H9 (cell line): ENCODE results near the gene GARNL3. TPM values are rescaled to one million over a fixed set of nuclear protein-coding genes. Genes with fewer than 3 reads are reported as not detected.

ENCODE experiments used
- DNase-seq: peaks from one replicate; pipeline ENCODE4 v3.0.0-alpha.2; 2017
- H2AFZ ChIP-seq: one replicate; pipeline ENCODE4 v1.6.1; 2013; ENCODE audit warnings: mild to moderate bottlenecking, low read length, control low read depth, moderate library complexity
- H2AK5ac ChIP-seq: 2 replicates; pipeline ENCODE4 v1.6.1; 2013; ENCODE audit warnings: low read length, control low read depth, mixed read lengths; ENCODE audit not compliant: insufficient read length
- H2BK120ac ChIP-seq: one replicate; pipeline ENCODE4 v1.6.1; 2013; ENCODE audit warnings: low read depth, mild to moderate bottlenecking, low read length, control low read depth, inconsistent platforms; ENCODE audit not compliant: poor library complexity, severe bottlenecking
- H2BK12ac ChIP-seq: 2 replicates; pipeline ENCODE4 v1.6.1; 2013; ENCODE audit warnings: low read length, control low read depth, mixed read lengths, low read depth; ENCODE audit not compliant: insufficient read length
- H2BK15ac ChIP-seq: 2 replicates; pipeline ENCODE4 v1.6.1; 2013; ENCODE audit warnings: low read depth, low read length, control low read depth
- H2BK20ac ChIP-seq: one replicate; pipeline ENCODE4 v1.6.1; 2013; ENCODE audit warnings: low read depth, mild to moderate bottlenecking, low read length, control low read depth, inconsistent platforms; ENCODE audit not compliant: poor library complexity, severe bottlenecking
- H2BK5ac ChIP-seq: 2 replicates; pipeline ENCODE4 v1.6.1; 2013; ENCODE audit warnings: low read length, control low read depth, mixed read lengths; ENCODE audit not compliant: insufficient read length
- H3K14ac ChIP-seq: 2 replicates; pipeline ENCODE4 v1.6.1; 2013; ENCODE audit warnings: low read length, control low read depth; ENCODE audit not compliant: insufficient read depth
- H3K18ac ChIP-seq: 2 replicates; pipeline ENCODE4 v1.6.1; 2013; ENCODE audit warnings: low read depth, mild to moderate bottlenecking, mixed read lengths, low read length, control low read depth; ENCODE audit not compliant: insufficient read length
- H3K23ac ChIP-seq: 2 replicates; pipeline ENCODE4 v1.6.1; 2013; ENCODE audit warnings: low read length, control low read depth, mixed read lengths, low read depth; ENCODE audit not compliant: insufficient read length
- H3K23me2 ChIP-seq: 2 replicates; pipeline ENCODE4 v1.6.1; 2013; ENCODE audit warnings: low read depth, mild to moderate bottlenecking, mixed read lengths, low read length, control low read depth; ENCODE audit not compliant: insufficient read length, poor library complexity, severe bottlenecking
- H3K27ac ChIP-seq: 2 replicates; pipeline ENCODE4 v1.5.1; 2013; ENCODE audit warnings: low read length, control low read depth, mixed read lengths, low read depth; ENCODE audit not compliant: insufficient read length
- H3K27me3 ChIP-seq: 2 replicates; pipeline ENCODE4 v1.6.1; 2013; ENCODE audit warnings: low read length, control low read depth, inconsistent platforms; ENCODE audit not compliant: insufficient read depth
- H3K4ac ChIP-seq: 2 replicates; pipeline ENCODE4 v1.6.1; 2013; ENCODE audit warnings: low read depth, mild to moderate bottlenecking, control low read depth, inconsistent platforms, low read length, moderate library complexity
- H3K4me1 ChIP-seq: 2 replicates; pipeline ENCODE4 v1.6.1; 2013; ENCODE audit warnings: low read length, control low read depth, inconsistent platforms; ENCODE audit not compliant: insufficient read depth
- H3K4me2 ChIP-seq: 2 replicates; pipeline ENCODE4 v1.6.1; 2013; ENCODE audit warnings: low read length, control low read depth, mixed read lengths; ENCODE audit not compliant: insufficient read length, insufficient read depth
- H3K56ac ChIP-seq: 2 replicates; pipeline ENCODE4 v1.6.1; 2013; ENCODE audit warnings: low read depth, mild to moderate bottlenecking, mixed read lengths, low read length, control low read depth; ENCODE audit not compliant: insufficient read length
- H3K79me1 ChIP-seq: 2 replicates; pipeline ENCODE4 v1.6.1; 2013; ENCODE audit warnings: low read depth, mild to moderate bottlenecking, moderate library complexity, low read length, control low read depth, inconsistent platforms; ENCODE audit not compliant: insufficient read depth, poor library complexity, severe bottlenecking
- H3K79me2 ChIP-seq: 2 replicates; pipeline ENCODE4 v1.6.1; 2013; ENCODE audit warnings: low read length, control low read depth, inconsistent platforms; ENCODE audit not compliant: insufficient read depth
- H3K9ac ChIP-seq: 2 replicates; pipeline ENCODE4 v1.6.1; 2013; ENCODE audit warnings: low read length, control low read depth, mixed read lengths; ENCODE audit not compliant: insufficient read length; ENCODE audit errors: extremely low read depth
- H3K9me3 ChIP-seq: one replicate; pipeline ENCODE4 v1.6.1; 2013; ENCODE audit warnings: low read depth, low read length, inconsistent platforms; ENCODE audit not compliant: control insufficient read depth
- H3T11ph ChIP-seq: one replicate; pipeline ENCODE4 v1.6.1; 2013; ENCODE audit warnings: mild to moderate bottlenecking, low read length, control low read depth, inconsistent platforms
- H4K20me1 ChIP-seq: one replicate; pipeline ENCODE4 v1.6.1; 2013; ENCODE audit not compliant: control insufficient read depth, insufficient read length, insufficient read depth
- H4K5ac ChIP-seq: 2 replicates; pipeline ENCODE4 v1.6.1; 2013; ENCODE audit warnings: low read depth, mild to moderate bottlenecking, mixed read lengths, low read length, control low read depth; ENCODE audit not compliant: insufficient read length
- H4K8ac ChIP-seq: replicated peaks from 2 replicates; pipeline ENCODE4 v1.6.1; 2013; ENCODE audit warnings: low read length, control low read depth, mixed read lengths, low read depth; ENCODE audit not compliant: insufficient read length
- H4K91ac ChIP-seq: 2 replicates; pipeline ENCODE4 v1.6.1; 2013; ENCODE audit warnings: low read depth, mild to moderate bottlenecking, moderate library complexity, mixed read lengths, low read length, control low read depth; ENCODE audit not compliant: insufficient read length
- H3K27ac Mint-ChIP-seq, 3 experiments: 2 replicates in 2 of 3; 3 replicates in 1 of 3; pipeline ENCODE4 v1.8.0; 2020 to 2021; ENCODE audit warnings: mixed read lengths in 3 of 3, mild to moderate bottlenecking in 1 of 3, moderate library complexity in 1 of 3
- H3K27me3 Mint-ChIP-seq: 2 replicates; pipeline ENCODE4 v1.8.0; 2021; ENCODE audit warnings: low read depth, mild to moderate bottlenecking, moderate library complexity, mixed read lengths
- H3K36me3 Mint-ChIP-seq, 3 experiments: 2 replicates in 2 of 3; 3 replicates in 1 of 3; pipeline ENCODE4 v1.8.0; 2020 to 2021; ENCODE audit warnings: low read depth in 3 of 3, mixed read lengths in 3 of 3; ENCODE audit not compliant: insufficient read depth in 1 of 3
- H3K4me1 Mint-ChIP-seq, 2 experiments: 2 replicates each; pipeline ENCODE4 v1.8.0; 2020; ENCODE audit warnings: mixed read lengths in 2 of 2
- H3K4me3 Mint-ChIP-seq, 2 experiments: 2 replicates in 1 of 2; 3 replicates in 1 of 2; pipeline ENCODE4 v1.8.0; 2020 to 2021; ENCODE audit warnings: mild to moderate bottlenecking in 2 of 2, mixed read lengths in 2 of 2, moderate library complexity in 1 of 2
- H3K9me3 Mint-ChIP-seq, 2 experiments: 2 replicates in 1 of 2; 3 replicates in 1 of 2; pipeline ENCODE4 v1.8.0; 2020; ENCODE audit warnings: mild to moderate bottlenecking in 2 of 2, mixed read lengths in 2 of 2, moderate library complexity in 1 of 2
- WGBS: extraction: QIAGEN DNeasy Blood & Tissue Kit; methylation state at CpG from one replicate; pipeline ENCODE4 v1.1.7; 2013; ENCODE audit warnings: missing lambda C conversion rate, low lambda C conversion rate, mixed read lengths; ENCODE audit not compliant: insufficient read length; ENCODE audit errors: extremely low coverage; 5-methylcytosine and 5-hydroxymethylcytosine counted together
- total RNA-seq: library from RNA; stranded (reverse); gene quantifications from 2 replicates; pipeline ENCODE4 v1.2.1, GENCODE V29; 2021
- TF ChIP-seq, protein P1 (sequence below): fragments of 200-600 bp; sonication (generic); conservative IDR thresholded peaks from 3 replicates; pipeline ENCODE4 v1.8.0; 2021; ENCODE audit warnings: antibody characterized with exemption, mild to moderate bottlenecking

Gene GARNL3
- total RNA-seq, 1 experiment from 2014 or later, result 8.7 TPM

DNA sequence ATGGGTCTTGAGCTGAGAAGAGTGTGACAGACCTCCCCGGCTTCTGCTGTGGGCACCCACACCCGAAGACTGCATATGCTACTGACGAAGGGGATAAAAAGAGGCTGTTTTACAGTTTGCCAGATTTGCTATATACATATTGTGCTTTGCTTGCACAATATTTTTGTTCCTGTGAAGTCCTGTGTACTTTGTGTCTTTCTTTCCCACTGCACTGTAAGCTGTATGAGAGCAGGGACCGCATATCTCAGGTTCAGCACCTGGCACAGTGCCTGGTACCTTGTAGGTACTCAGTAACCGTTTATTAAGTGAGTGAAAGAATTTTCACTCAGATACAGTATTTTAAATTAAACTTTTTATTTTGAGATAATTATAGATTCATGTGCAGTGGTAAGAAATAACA lies 8.2 kb upstream of the GARNL3 start:
- Histone ChIP-seq H3K9me3 (no peaks in the 10 kb centered on the region), H3K4me1 (peaks cover 17% of the 10 kb centered on the region), H3K56ac (no peak overlapping the region), H2BK5ac (no peak overlapping the region), H3K79me2 (no peaks in the 10 kb centered on the region), H3K14ac (no peak overlapping the region), H2BK120ac (no peak overlapping the region), H2BK15ac (no peak overlapping the region), H4K91ac (no peak overlapping the region), H3K27me3 (no peaks in the 10 kb centered on the region), H4K5ac (no peak overlapping the region), H3K18ac (no peak overlapping the region), H2BK20ac (no peak overlapping the region), H2AK5ac (no peak overlapping the region), H3K27ac (no peak overlapping the region), H3K23me2 (no peaks in the 10 kb centered on the region), H2AFZ (no peak overlapping the region), H4K20me1 (no peaks in the 10 kb centered on the region), H4K8ac (no peak overlapping the region), H3K23ac (no peak overlapping the region), H3K9ac (no peak overlapping the region), H3K4ac (no peak overlapping the region), H3T11ph (no peak overlapping the region), H3K79me1 (no peaks in the 10 kb centered on the region), H2BK12ac (no peak overlapping the region), H3K4me2 (no peak overlapping the region)
- Mint-ChIP-seq H3K36me3 (peaks cover 3 to 19% (median 19%) of the 10 kb centered on the region in 3 experiments), H3K9me3 (peaks cover 4 to 5% of the 10 kb centered on the region in 2 experiments; a peak in 3 of 5 replicates), H3K4me3 (no peak overlapping the region), H3K27me3 (no peaks in the 10 kb centered on the region), H3K27ac (0 out of 7 replicates have a peak overlapping the region, but pooled peaks of 1 of the 3 experiments have one; percentile 20), H3K4me1 (peaks cover 45 to 49% of the 10 kb centered on the region in 2 experiments)
- DNase-seq, result no peak
- WGBS, result no CpG with 5 or more reads among the region's 5 CpGs
- TF ChIP-seq, protein P1, sequence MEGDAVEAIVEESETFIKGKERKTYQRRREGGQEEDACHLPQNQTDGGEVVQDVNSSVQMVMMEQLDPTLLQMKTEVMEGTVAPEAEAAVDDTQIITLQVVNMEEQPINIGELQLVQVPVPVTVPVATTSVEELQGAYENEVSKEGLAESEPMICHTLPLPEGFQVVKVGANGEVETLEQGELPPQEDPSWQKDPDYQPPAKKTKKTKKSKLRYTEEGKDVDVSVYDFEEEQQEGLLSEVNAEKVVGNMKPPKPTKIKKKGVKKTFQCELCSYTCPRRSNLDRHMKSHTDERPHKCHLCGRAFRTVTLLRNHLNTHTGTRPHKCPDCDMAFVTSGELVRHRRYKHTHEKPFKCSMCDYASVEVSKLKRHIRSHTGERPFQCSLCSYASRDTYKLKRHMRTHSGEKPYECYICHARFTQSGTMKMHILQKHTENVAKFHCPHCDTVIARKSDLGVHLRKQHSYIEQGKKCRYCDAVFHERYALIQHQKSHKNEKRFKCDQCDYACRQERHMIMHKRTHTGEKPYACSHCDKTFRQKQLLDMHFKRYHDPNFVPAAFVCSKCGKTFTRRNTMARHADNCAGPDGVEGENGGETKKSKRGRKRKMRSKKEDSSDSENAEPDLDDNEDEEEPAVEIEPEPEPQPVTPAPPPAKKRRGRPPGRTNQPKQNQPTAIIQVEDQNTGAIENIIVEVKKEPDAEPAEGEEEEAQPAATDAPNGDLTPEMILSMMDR, result no peak
